Pancreas (tissue), 10 donors: ENCODE measurements around the gene SHISAL1. TPM values are rescaled to one million over a fixed set of nuclear protein-coding genes. Genes with fewer than 3 reads are reported as not detected.

Experiments
- ATAC-seq, 4 donors: fragments of 200-7000 bp; cut with Tn5 transposase; one replicate each; pipeline versions ENCODE4 v1.8.0 to v1.9.1; 2020; ENCODE audit warnings: mild to moderate bottlenecking in 4 of 4, moderate library complexity in 4 of 4
- DNase-seq, 6 donors: peaks; one replicate each; pipeline ENCODE4 v3.0.0-alpha.2; 2020
- FAIRE-seq: peaks from 2 replicates; lab custom pipeline; 2012; peaks lifted over from hg19 to GRCh38; lab: Jason Lieb, UNC
- H3K27ac ChIP-seq, 4 donors: fragments of 200-600 bp; sonication (generic); 1 replicate in 3 of 4; 2 replicates in 1 of 4; pipeline versions ENCODE4 v1.5.0 to v1.8.0; 2020
- H3K27me3 ChIP-seq, 4 donors: fragments of 200-600 bp; one replicate each; pipeline ENCODE4 v1.8.0; 2021
- H3K36me3 ChIP-seq, 3 donors: fragments of 200-600 bp; sonication (generic) in 1 of 3; one replicate each; pipeline versions ENCODE4 v1.5.0 to v1.8.0; 2020 to 2021
- H3K4me1 ChIP-seq, 3 donors: fragments of 200-600 bp; one replicate each; pipeline ENCODE4 v1.8.0; 2021
- H3K4me3 ChIP-seq, 4 donors: fragments of 200-600 bp; sonication (generic) in 2 of 4; one replicate each; pipeline versions ENCODE4 v1.5.0 to v1.8.0; 2020 to 2021
- H3K9me3 ChIP-seq, 4 donors: fragments of 200-600 bp; one replicate each; pipeline ENCODE4 v1.8.0; 2021
- WGBS, 2 donors: extraction: QIAGEN DNeasy Blood & Tissue Kit; methylation state at CpG; one replicate each; pipeline ENCODE4 v1.1.7; 2013; 5-methylcytosine and 5-hydroxymethylcytosine counted together
- intact Hi-C, 3 donors: fragments of 100-400 bp; cut with DNase I; formaldehyde crosslinking; loops; one replicate each; pipeline versions ENCODE4 v1.11.1 to v1.14.2; 2022
- polyA plus RNA-seq, 2 donors: library from polyadenylated mRNA; stranded (reverse); fragments of 200-250 nt; gene quantifications; one replicate each; pipeline ENCODE4 v1.2.3, GENCODE V29; 2013
- total RNA-seq, 6 donors: library from RNA; stranded (reverse); fragmentation: NEBNext Ultra II Directional in 4 of 6; extraction: Animal tissue kit (Norgen Biotek cat#: 25700) in 4 of 6; gene quantifications; one replicate each; pipeline versions ENCODE4 v1.2.1 to v1.2.4, GENCODE V29; 2021 to 2023
- TF ChIP-seq, protein P1 (sequence below), 4 donors: fragments of 200-600 bp; sonication (generic) in 3 of 4; IDR thresholded peaks; one replicate each; pipeline versions ENCODE4 v1.5.0 to v1.8.0; 2021; ENCODE audit warnings: antibody characterized with exemption in 4 of 4
- donor health status: healthy with polysubstance abuse.
- donor health status: DM: no; HTN: no; CAD: no; lungs with moderate emphysema.
- donor health status: DM: no; HTN: no; CAD: no.
- donor health status: control.
- donor health status: control.
- donor health status: Bipolar disorder and iron deficiency.
- donor health status: DM: yes; HTN: yes; CAD: no.
- donor health status: DM: no; HTN: no; CAD: no.
- donor health status: DM: no; HTN: no; CAD: no.
- donor health status: DM: yes; HTN: yes; CAD: no.

The SHISAL1 gene
- total and polyA plus RNA-seq, 8 donors: 0.35 to 1.3 (median 0.54) TPM

DNA sequence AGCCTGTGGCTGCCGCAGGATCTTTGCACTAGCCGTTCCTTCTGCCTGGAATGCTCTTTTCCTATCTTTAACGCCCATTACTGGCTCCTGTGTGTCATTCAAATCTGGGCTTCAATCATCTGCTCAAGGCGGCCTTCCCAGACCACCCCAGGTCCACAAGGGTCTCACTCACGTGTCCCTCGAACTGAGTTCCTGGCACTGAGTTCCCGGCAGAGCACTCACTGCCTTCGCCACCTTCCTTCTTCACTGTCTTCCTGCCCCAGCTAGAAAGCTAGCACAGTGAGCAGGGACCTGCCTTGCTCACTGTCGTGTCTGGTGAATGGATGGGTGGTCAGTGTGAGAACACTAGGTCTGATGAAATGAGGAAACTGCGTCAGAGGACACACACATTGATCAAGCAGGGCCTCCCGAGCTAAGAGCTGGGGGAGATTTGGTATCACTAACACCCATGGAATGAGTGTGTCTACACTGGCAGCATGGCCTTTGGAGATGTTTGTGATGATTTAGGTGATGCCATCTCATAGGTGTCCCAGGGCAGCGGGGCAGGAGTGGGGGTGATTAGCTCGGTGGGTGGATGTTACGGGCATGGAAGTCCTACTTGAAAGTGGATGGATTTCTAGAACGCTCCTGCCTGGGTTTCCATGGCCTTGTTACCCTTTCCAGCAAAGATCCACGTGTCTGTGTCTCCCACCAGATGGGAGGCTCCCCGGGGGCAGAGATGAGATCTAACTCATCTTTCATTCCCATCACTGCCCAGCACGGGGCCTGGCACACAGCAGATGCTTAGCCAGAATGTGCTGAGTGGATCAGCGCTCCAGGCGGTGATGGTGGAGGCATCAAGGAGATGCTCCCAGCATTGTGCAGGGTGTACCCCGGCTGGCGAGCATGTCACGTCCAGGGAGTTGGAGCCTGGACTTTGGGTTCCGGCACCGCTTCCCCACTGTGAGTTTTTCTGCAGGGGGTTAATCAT lies 64.5 kb downstream of the SHISAL1 start:
- no peak for FAIRE-seq
- no peak for DNase-seq
- WGBS, 2 donors: 92 to 93% methylated on average over 25 of the region's 25 CpGs

DNA sequence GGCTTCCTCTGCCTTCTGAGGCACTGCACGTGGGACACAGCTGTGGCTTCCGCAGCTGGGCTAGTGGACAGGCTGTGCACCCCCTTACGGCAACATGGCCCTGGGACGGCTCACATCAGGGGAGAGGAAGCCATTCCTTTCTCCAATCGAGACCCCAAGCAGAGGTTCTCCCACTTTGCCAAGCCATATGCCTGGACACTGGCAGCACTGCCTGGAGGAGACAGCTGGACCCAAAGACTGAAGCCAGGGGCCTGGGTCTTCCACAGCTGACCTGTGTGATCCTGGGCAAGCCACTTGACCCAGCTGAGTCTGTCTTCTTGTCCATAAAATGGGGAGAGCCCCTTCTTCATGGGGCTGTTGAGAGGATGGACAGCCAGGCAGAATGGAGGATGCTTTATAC lies 65.4 kb downstream of the SHISAL1 start:
- FAIRE-seq (no peak), ATAC-seq (no peak), DNase-seq (no peak)
- Histone ChIP-seq H3K27me3 (no peaks in the 10 kb centered on the region), H3K36me3 (no peaks in the 10 kb centered on the region), H3K9me3 (no peaks in the 10 kb centered on the region), H3K27ac (no peak overlapping the region), H3K4me3 (no peak overlapping the region), H3K4me1 (no peaks in the 10 kb centered on the region)
- TF ChIP-seq, protein P1, sequence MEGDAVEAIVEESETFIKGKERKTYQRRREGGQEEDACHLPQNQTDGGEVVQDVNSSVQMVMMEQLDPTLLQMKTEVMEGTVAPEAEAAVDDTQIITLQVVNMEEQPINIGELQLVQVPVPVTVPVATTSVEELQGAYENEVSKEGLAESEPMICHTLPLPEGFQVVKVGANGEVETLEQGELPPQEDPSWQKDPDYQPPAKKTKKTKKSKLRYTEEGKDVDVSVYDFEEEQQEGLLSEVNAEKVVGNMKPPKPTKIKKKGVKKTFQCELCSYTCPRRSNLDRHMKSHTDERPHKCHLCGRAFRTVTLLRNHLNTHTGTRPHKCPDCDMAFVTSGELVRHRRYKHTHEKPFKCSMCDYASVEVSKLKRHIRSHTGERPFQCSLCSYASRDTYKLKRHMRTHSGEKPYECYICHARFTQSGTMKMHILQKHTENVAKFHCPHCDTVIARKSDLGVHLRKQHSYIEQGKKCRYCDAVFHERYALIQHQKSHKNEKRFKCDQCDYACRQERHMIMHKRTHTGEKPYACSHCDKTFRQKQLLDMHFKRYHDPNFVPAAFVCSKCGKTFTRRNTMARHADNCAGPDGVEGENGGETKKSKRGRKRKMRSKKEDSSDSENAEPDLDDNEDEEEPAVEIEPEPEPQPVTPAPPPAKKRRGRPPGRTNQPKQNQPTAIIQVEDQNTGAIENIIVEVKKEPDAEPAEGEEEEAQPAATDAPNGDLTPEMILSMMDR (IDR thresholded peaks at IDR 0.05): no peak
- WGBS, 2 donors: 85 to 89% methylated on average over 5 of the region's 5 CpGs
- intact Hi-C loops: no loop called here

More for the DNA sequence above, 64.5 kb downstream of the SHISAL1 start:
- no peaks in the 10 kb centered on the region for H3K9me3 ChIP-seq
- H3K27me3 ChIP-seq: no peaks in the 10 kb centered on the region
- TF ChIP-seq, protein P1 (IDR thresholded peaks at IDR 0.05): no peak
- no peak overlapping the region for H3K4me3 ChIP-seq
- H3K36me3 ChIP-seq: no peaks in the 10 kb centered on the region
- H3K27ac ChIP-seq: no peak overlapping the region
- ATAC-seq: no peak
- intact Hi-C loops: no loop called here
- no peaks in the 10 kb centered on the region for H3K4me1 ChIP-seq

DNA sequence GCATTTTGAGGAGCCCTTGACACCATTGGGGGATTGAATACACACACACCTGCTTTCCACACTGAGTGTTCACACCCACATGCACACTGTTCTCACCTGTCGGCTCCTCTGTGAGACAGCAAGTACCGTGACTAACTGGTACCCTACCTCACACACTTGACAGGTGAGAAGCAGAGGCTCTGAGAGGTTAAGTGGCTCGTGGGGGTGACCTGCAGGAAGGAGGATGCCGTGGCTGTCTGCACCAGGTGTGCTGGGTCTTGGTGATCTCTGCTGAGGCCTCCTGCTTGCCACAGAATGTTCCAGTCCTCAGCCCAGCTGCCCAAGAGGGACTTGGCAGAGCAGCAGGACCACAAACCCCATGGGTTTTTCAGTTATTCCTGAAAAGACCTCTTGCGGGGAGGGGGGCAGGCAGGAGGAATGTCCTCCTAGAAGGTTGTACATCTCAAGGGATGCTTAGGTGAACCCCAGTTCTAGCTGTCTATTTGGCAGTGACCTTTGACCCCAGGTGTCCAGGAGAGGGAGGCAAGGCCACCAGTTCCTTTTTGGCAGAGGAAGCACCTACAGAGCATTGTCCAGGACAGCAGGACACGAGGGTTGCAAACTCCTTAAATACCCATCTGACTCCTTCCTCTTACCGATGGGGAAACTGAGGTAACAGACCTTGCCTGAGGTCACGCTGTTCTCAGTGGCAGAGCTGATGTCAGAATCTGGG lies 66.0 kb downstream of the SHISAL1 start:
- H3K4me1 ChIP-seq: no peaks in the 10 kb centered on the region
- ATAC-seq: no peak
- DNase-seq: no peak
- intact Hi-C loops: no loop called here
- FAIRE-seq: no peak
- TF ChIP-seq, protein P1 (IDR thresholded peaks at IDR 0.05): no peak
- WGBS, 2 donors: 81 to 92% methylated on average over 8 of the region's 8 CpGs
- H3K4me3 ChIP-seq: no peak overlapping the region
- no peak overlapping the region for H3K27ac ChIP-seq
- H3K36me3 ChIP-seq: no peaks in the 10 kb centered on the region
- no peaks in the 10 kb centered on the region for H3K9me3 ChIP-seq
- no peaks in the 10 kb centered on the region for H3K27me3 ChIP-seq

DNA sequence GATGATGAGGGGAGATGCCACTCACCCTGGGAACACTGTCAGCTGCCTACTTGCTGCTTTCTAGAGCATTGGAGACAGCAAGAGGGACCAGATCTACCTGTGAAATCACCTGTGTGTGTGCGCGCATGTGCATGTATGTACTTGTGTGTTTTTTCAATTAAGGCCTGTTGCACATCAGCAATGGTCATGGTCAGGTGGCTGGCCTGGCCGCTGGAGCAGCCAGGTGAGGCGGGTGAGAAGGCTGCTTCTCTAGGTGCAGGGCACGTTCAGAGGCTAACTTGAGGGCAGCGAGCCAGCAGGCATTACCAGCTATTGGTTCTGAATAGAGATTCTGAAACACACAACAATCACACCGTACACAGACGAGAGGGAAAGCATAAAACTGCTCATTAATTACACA lies 66.9 kb downstream of the SHISAL1 start:
- Histone ChIP-seq H3K36me3 (no peaks in the 10 kb centered on the region), H3K4me3 (no peak overlapping the region), H3K4me1 (no peaks in the 10 kb centered on the region), H3K9me3 (no peaks in the 10 kb centered on the region), H3K27me3 (no peaks in the 10 kb centered on the region), H3K27ac (no peak overlapping the region)
- no peak for DNase-seq
- ATAC-seq: no peak
- FAIRE-seq: no peak
- intact Hi-C loops: no loop called here
- 83 to 88% methylated on average over 8 of the region's 8 CpGs for WGBS, 2 donors
- TF ChIP-seq, protein P1 (IDR thresholded peaks at IDR 0.05): no peak
